H9 (cell line): ENCODE results near the gene TRIM44. TPM values are rescaled to one million over a fixed set of nuclear protein-coding genes. Genes with fewer than 3 reads are reported as not detected.

Source experiments
- DNase-seq: peaks from one replicate; pipeline ENCODE4 v3.0.0-alpha.2; 2017
- H2AFZ ChIP-seq: one replicate; pipeline ENCODE4 v1.6.1; 2013; ENCODE audit warnings: mild to moderate bottlenecking, low read length, control low read depth, moderate library complexity
- H2AK5ac ChIP-seq: 2 replicates; pipeline ENCODE4 v1.6.1; 2013; ENCODE audit warnings: low read length, control low read depth, mixed read lengths; ENCODE audit not compliant: insufficient read length
- H2BK120ac ChIP-seq: one replicate; pipeline ENCODE4 v1.6.1; 2013; ENCODE audit warnings: low read depth, mild to moderate bottlenecking, low read length, control low read depth, inconsistent platforms; ENCODE audit not compliant: poor library complexity, severe bottlenecking
- H2BK12ac ChIP-seq: 2 replicates; pipeline ENCODE4 v1.6.1; 2013; ENCODE audit warnings: low read length, control low read depth, mixed read lengths, low read depth; ENCODE audit not compliant: insufficient read length
- H2BK15ac ChIP-seq: 2 replicates; pipeline ENCODE4 v1.6.1; 2013; ENCODE audit warnings: low read depth, low read length, control low read depth
- H2BK20ac ChIP-seq: one replicate; pipeline ENCODE4 v1.6.1; 2013; ENCODE audit warnings: low read depth, mild to moderate bottlenecking, low read length, control low read depth, inconsistent platforms; ENCODE audit not compliant: poor library complexity, severe bottlenecking
- H2BK5ac ChIP-seq: 2 replicates; pipeline ENCODE4 v1.6.1; 2013; ENCODE audit warnings: low read length, control low read depth, mixed read lengths; ENCODE audit not compliant: insufficient read length
- H3K14ac ChIP-seq: 2 replicates; pipeline ENCODE4 v1.6.1; 2013; ENCODE audit warnings: low read length, control low read depth; ENCODE audit not compliant: insufficient read depth
- H3K18ac ChIP-seq: 2 replicates; pipeline ENCODE4 v1.6.1; 2013; ENCODE audit warnings: low read depth, mild to moderate bottlenecking, mixed read lengths, low read length, control low read depth; ENCODE audit not compliant: insufficient read length
- H3K23ac ChIP-seq: 2 replicates; pipeline ENCODE4 v1.6.1; 2013; ENCODE audit warnings: low read length, control low read depth, mixed read lengths, low read depth; ENCODE audit not compliant: insufficient read length
- H3K23me2 ChIP-seq: 2 replicates; pipeline ENCODE4 v1.6.1; 2013; ENCODE audit warnings: low read depth, mild to moderate bottlenecking, mixed read lengths, low read length, control low read depth; ENCODE audit not compliant: insufficient read length, poor library complexity, severe bottlenecking
- H3K27ac ChIP-seq: 2 replicates; pipeline ENCODE4 v1.5.1; 2013; ENCODE audit warnings: low read length, control low read depth, mixed read lengths, low read depth; ENCODE audit not compliant: insufficient read length
- H3K27me3 ChIP-seq: 2 replicates; pipeline ENCODE4 v1.6.1; 2013; ENCODE audit warnings: low read length, control low read depth, inconsistent platforms; ENCODE audit not compliant: insufficient read depth
- H3K4ac ChIP-seq: 2 replicates; pipeline ENCODE4 v1.6.1; 2013; ENCODE audit warnings: low read depth, mild to moderate bottlenecking, control low read depth, inconsistent platforms, low read length, moderate library complexity
- H3K4me1 ChIP-seq: 2 replicates; pipeline ENCODE4 v1.6.1; 2013; ENCODE audit warnings: low read length, control low read depth, inconsistent platforms; ENCODE audit not compliant: insufficient read depth
- H3K4me2 ChIP-seq: 2 replicates; pipeline ENCODE4 v1.6.1; 2013; ENCODE audit warnings: low read length, control low read depth, mixed read lengths; ENCODE audit not compliant: insufficient read length, insufficient read depth
- H3K56ac ChIP-seq: 2 replicates; pipeline ENCODE4 v1.6.1; 2013; ENCODE audit warnings: low read depth, mild to moderate bottlenecking, mixed read lengths, low read length, control low read depth; ENCODE audit not compliant: insufficient read length
- H3K79me1 ChIP-seq: 2 replicates; pipeline ENCODE4 v1.6.1; 2013; ENCODE audit warnings: low read depth, mild to moderate bottlenecking, moderate library complexity, low read length, control low read depth, inconsistent platforms; ENCODE audit not compliant: insufficient read depth, poor library complexity, severe bottlenecking
- H3K79me2 ChIP-seq: 2 replicates; pipeline ENCODE4 v1.6.1; 2013; ENCODE audit warnings: low read length, control low read depth, inconsistent platforms; ENCODE audit not compliant: insufficient read depth
- H3K9ac ChIP-seq: 2 replicates; pipeline ENCODE4 v1.6.1; 2013; ENCODE audit warnings: low read length, control low read depth, mixed read lengths; ENCODE audit not compliant: insufficient read length; ENCODE audit errors: extremely low read depth
- H3K9me3 ChIP-seq: one replicate; pipeline ENCODE4 v1.6.1; 2013; ENCODE audit warnings: low read depth, low read length, inconsistent platforms; ENCODE audit not compliant: control insufficient read depth
- H3T11ph ChIP-seq: one replicate; pipeline ENCODE4 v1.6.1; 2013; ENCODE audit warnings: mild to moderate bottlenecking, low read length, control low read depth, inconsistent platforms
- H4K20me1 ChIP-seq: one replicate; pipeline ENCODE4 v1.6.1; 2013; ENCODE audit not compliant: control insufficient read depth, insufficient read length, insufficient read depth
- H4K5ac ChIP-seq: 2 replicates; pipeline ENCODE4 v1.6.1; 2013; ENCODE audit warnings: low read depth, mild to moderate bottlenecking, mixed read lengths, low read length, control low read depth; ENCODE audit not compliant: insufficient read length
- H4K8ac ChIP-seq: replicated peaks from 2 replicates; pipeline ENCODE4 v1.6.1; 2013; ENCODE audit warnings: low read length, control low read depth, mixed read lengths, low read depth; ENCODE audit not compliant: insufficient read length
- H4K91ac ChIP-seq: 2 replicates; pipeline ENCODE4 v1.6.1; 2013; ENCODE audit warnings: low read depth, mild to moderate bottlenecking, moderate library complexity, mixed read lengths, low read length, control low read depth; ENCODE audit not compliant: insufficient read length
- H3K27ac Mint-ChIP-seq, 3 experiments: 2 replicates in 2 of 3; 3 replicates in 1 of 3; pipeline ENCODE4 v1.8.0; 2020 to 2021; ENCODE audit warnings: mixed read lengths in 3 of 3, mild to moderate bottlenecking in 1 of 3, moderate library complexity in 1 of 3
- H3K27me3 Mint-ChIP-seq: 2 replicates; pipeline ENCODE4 v1.8.0; 2021; ENCODE audit warnings: low read depth, mild to moderate bottlenecking, moderate library complexity, mixed read lengths
- H3K36me3 Mint-ChIP-seq, 3 experiments: 2 replicates in 2 of 3; 3 replicates in 1 of 3; pipeline ENCODE4 v1.8.0; 2020 to 2021; ENCODE audit warnings: low read depth in 3 of 3, mixed read lengths in 3 of 3; ENCODE audit not compliant: insufficient read depth in 1 of 3
- H3K4me1 Mint-ChIP-seq, 2 experiments: 2 replicates each; pipeline ENCODE4 v1.8.0; 2020; ENCODE audit warnings: mixed read lengths in 2 of 2
- H3K4me3 Mint-ChIP-seq, 2 experiments: 2 replicates in 1 of 2; 3 replicates in 1 of 2; pipeline ENCODE4 v1.8.0; 2020 to 2021; ENCODE audit warnings: mild to moderate bottlenecking in 2 of 2, mixed read lengths in 2 of 2, moderate library complexity in 1 of 2
- H3K9me3 Mint-ChIP-seq, 2 experiments: 2 replicates in 1 of 2; 3 replicates in 1 of 2; pipeline ENCODE4 v1.8.0; 2020; ENCODE audit warnings: mild to moderate bottlenecking in 2 of 2, mixed read lengths in 2 of 2, moderate library complexity in 1 of 2
- WGBS: extraction: QIAGEN DNeasy Blood & Tissue Kit; methylation state at CpG from one replicate; pipeline ENCODE4 v1.1.7; 2013; ENCODE audit warnings: missing lambda C conversion rate, low lambda C conversion rate, mixed read lengths; ENCODE audit not compliant: insufficient read length; ENCODE audit errors: extremely low coverage; 5-methylcytosine and 5-hydroxymethylcytosine counted together
- total RNA-seq: library from RNA; stranded (reverse); gene quantifications from 2 replicates; pipeline ENCODE4 v1.2.1, GENCODE V29; 2021
- TF ChIP-seq, protein P1 (sequence below): fragments of 200-600 bp; sonication (generic); conservative IDR thresholded peaks from 3 replicates; pipeline ENCODE4 v1.8.0; 2021; ENCODE audit warnings: antibody characterized with exemption, mild to moderate bottlenecking

TRIM44 gene
- total RNA-seq, 1 experiment from 2014 or later = 37.7 TPM

DNA sequence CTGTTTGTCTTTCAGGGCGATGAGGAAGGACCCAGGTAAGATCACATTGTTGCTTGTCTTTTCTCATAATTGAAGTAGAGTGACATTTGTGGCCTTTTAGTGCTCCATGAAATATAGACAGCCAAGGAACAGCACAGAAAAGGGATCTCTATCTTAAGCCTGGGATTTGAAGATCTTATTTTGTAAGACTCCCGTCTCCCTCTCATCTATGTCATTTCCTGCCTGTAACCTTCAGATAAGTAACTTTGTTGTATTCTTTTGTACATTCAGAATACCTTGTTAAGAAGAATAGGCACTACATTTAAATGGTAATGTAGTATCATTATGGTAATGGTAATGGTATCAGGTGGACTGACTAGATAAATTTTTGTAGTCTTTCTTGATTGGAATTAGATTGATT lies 72.8 kb downstream of the TRIM44 start:
- H3K4ac ChIP-seq = no peak overlapping the region
- peaks cover 18 to 22% (median 21%) of the 10 kb centered on the region in 3 experiments for H3K36me3 Mint-ChIP-seq
- peaks cover 8 to 9% of the 10 kb centered on the region in 2 experiments for H3K9me3 Mint-ChIP-seq
- H2BK5ac ChIP-seq = no peak overlapping the region
- H3K9ac ChIP-seq = no peak overlapping the region
- H3K23me2 ChIP-seq = no peaks in the 10 kb centered on the region
- no peak overlapping the region for H2BK12ac ChIP-seq
- no peak overlapping the region for H2AFZ ChIP-seq
- H3T11ph ChIP-seq = no peak overlapping the region
- WGBS = no CpG with 5 or more reads among the region's 2 CpGs
- no peak overlapping the region for H2AK5ac ChIP-seq
- no peaks in the 10 kb centered on the region for H4K20me1 ChIP-seq
- H3K23ac ChIP-seq = no peak overlapping the region
- no peak overlapping the region for H3K27ac Mint-ChIP-seq
- no peak overlapping the region for H3K27ac ChIP-seq
- H2BK15ac ChIP-seq = no peak overlapping the region
- H3K56ac ChIP-seq = no peak overlapping the region
- no peak overlapping the region for H4K8ac ChIP-seq
- TF ChIP-seq, protein P1, sequence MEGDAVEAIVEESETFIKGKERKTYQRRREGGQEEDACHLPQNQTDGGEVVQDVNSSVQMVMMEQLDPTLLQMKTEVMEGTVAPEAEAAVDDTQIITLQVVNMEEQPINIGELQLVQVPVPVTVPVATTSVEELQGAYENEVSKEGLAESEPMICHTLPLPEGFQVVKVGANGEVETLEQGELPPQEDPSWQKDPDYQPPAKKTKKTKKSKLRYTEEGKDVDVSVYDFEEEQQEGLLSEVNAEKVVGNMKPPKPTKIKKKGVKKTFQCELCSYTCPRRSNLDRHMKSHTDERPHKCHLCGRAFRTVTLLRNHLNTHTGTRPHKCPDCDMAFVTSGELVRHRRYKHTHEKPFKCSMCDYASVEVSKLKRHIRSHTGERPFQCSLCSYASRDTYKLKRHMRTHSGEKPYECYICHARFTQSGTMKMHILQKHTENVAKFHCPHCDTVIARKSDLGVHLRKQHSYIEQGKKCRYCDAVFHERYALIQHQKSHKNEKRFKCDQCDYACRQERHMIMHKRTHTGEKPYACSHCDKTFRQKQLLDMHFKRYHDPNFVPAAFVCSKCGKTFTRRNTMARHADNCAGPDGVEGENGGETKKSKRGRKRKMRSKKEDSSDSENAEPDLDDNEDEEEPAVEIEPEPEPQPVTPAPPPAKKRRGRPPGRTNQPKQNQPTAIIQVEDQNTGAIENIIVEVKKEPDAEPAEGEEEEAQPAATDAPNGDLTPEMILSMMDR = no peak
- H3K27me3 Mint-ChIP-seq = no peaks in the 10 kb centered on the region
- DNase-seq = no peak
- H3K4me3 Mint-ChIP-seq = no peak overlapping the region
- no peaks in the 10 kb centered on the region for H3K79me1 ChIP-seq
- H3K4me1 Mint-ChIP-seq = peaks cover 8% of the 10 kb centered on the region in 2 experiments
- H2BK120ac ChIP-seq = no peak overlapping the region
- no peak overlapping the region for H3K18ac ChIP-seq
- H3K4me1 ChIP-seq = no peaks in the 10 kb centered on the region
- no peak overlapping the region for H4K91ac ChIP-seq
- H3K14ac ChIP-seq = no peak overlapping the region
- no peaks in the 10 kb centered on the region for H3K79me2 ChIP-seq
- no peaks in the 10 kb centered on the region for H3K9me3 ChIP-seq
- 0 out of 2 replicates have a peak, but pooled peaks cover 2% of the 10 kb centered on the region for H3K27me3 ChIP-seq
- H3K4me2 ChIP-seq = no peak overlapping the region
- no peak overlapping the region for H2BK20ac ChIP-seq
- H4K5ac ChIP-seq = no peak overlapping the region
